HEK293T (cell line): ENCODE results near the gene RNF13.

Experiments used
- CTCF ChIA-PET: fragments of 350-600 bp; formaldehyde crosslinking; extraction: SDS; loops from one replicate; lab custom pipeline; 2021; ENCODE audit warnings: antibody characterized with exemption, inconsistent platforms; lab: Yijun Ruan, JAX
- POLR2A ChIA-PET: fragments of 350-600 bp; formaldehyde crosslinking; extraction: SDS; loops from one replicate; lab custom pipeline; 2020; ENCODE audit warnings: antibody characterized with exemption, inconsistent platforms; lab: Yijun Ruan, JAX
- DNase-seq: peaks from one replicate; pipeline ENCODE4 v3.0.0; 2012; ENCODE audit warnings: mixed read lengths; ENCODE audit errors: extremely low spot score
- ARNT ChIP-seq: fragments of 450-650 bp; IDR thresholded peaks from 2 replicates; pipeline ENCODE4 v1.6.1; 2017; ENCODE audit warnings: mild to moderate bottlenecking
- BHLHE40 ChIP-seq: fragments of 450-650 bp; IDR thresholded peaks from 2 replicates; pipeline ENCODE4 v1.6.1; 2016; ENCODE audit warnings: mild to moderate bottlenecking, moderate library complexity, borderline replicate concordance
- CTBP1 ChIP-seq: fragments of 450-650 bp; IDR thresholded peaks from 2 replicates; pipeline ENCODE4 v1.6.1; 2016; ENCODE audit warnings: borderline replicate concordance
- ELF4 ChIP-seq: fragments of 450-650 bp; IDR thresholded peaks from 2 replicates; pipeline ENCODE4 v1.6.1; 2017; ENCODE audit warnings: antibody characterized with exemption
- FOXA1 ChIP-seq: fragments of 450-650 bp; IDR thresholded peaks from 2 replicates; pipeline ENCODE4 v1.6.1; 2016; ENCODE audit warnings: mild to moderate bottlenecking
- FOXK2 ChIP-seq: fragments of 450-650 bp; IDR thresholded peaks from 2 replicates; pipeline ENCODE4 v1.6.1; 2016; ENCODE audit warnings: mild to moderate bottlenecking
- FOXM1 ChIP-seq: fragments of 450-650 bp; IDR thresholded peaks from 2 replicates; pipeline ENCODE4 v1.6.1; 2017; ENCODE audit warnings: mild to moderate bottlenecking, borderline replicate concordance
- HDGF ChIP-seq: fragments of 450-650 bp; IDR thresholded peaks from 2 replicates; pipeline ENCODE4 v1.6.1; 2017; ENCODE audit warnings: antibody characterized with exemption, borderline replicate concordance
- L3MBTL2 ChIP-seq: fragments of 450-650 bp; conservative IDR thresholded peaks from 2 replicates; pipeline ENCODE4 v1.6.1; 2016; ENCODE audit warnings: mild to moderate bottlenecking
- LEF1 ChIP-seq: fragments of 450-650 bp; IDR thresholded peaks from 2 replicates; pipeline ENCODE4 v1.6.1; 2017; ENCODE audit warnings: mild to moderate bottlenecking, borderline replicate concordance
- NFRKB ChIP-seq: fragments of 450-650 bp; IDR thresholded peaks from 2 replicates; pipeline ENCODE4 v1.6.1; 2016; ENCODE audit warnings: mild to moderate bottlenecking, moderate library complexity
- SP1 ChIP-seq: fragments of 450-650 bp; IDR thresholded peaks from 2 replicates; pipeline ENCODE4 v1.6.1; 2017
- SUZ12 ChIP-seq: fragments of 450-650 bp; IDR thresholded peaks from 2 replicates; pipeline ENCODE4 v1.6.1; 2016; ENCODE audit warnings: mild to moderate bottlenecking
- TARDBP ChIP-seq: fragments of 450-650 bp; IDR thresholded peaks from 2 replicates; pipeline ENCODE4 v1.6.1; 2016
- ZNF384 ChIP-seq: fragments of 450-650 bp; IDR thresholded peaks from 2 replicates; pipeline ENCODE4 v1.6.1; 2016
- TF ChIP-seq, protein P1 (sequence below): fragments of 450-650 bp; IDR thresholded peaks from 2 replicates; pipeline ENCODE4 v1.6.1; 2016

Gene RNF13

DNA sequence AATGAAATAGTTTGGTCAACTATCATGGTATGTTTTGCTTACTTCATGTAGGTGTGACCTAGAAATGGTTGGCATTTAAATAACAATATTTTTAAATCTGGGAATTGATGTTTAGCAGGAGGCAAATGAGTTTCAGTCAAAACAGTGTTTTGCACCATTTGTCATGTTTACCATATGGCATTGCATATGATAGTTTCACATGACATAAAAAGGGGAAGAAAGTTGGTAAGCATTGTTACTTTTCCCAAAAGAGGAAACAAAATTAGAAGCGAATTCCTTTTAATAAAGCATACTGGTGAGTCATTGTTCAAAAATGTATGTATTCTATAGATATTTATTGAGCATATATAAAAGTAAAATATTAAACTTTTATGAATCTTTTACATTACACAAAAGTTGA is 2.3 kb downstream of the RNF13 start:
- ChIA-PET POLR2A (interaction anchor here (1.2 kb wide), 1 partner anchor 10 kb away, joined by 3 read pairs; no protein-coding TSS in a partner anchor), CTCF (interaction anchor here (0.7 kb wide), 1 partner anchor 479 kb away, joined by 4 read pairs; no protein-coding TSS in a partner anchor)
- DNase-seq, result no peak
- no peak for TF ChIP-seq LEF1
- no peak for TF ChIP-seq ELF4
- no peak for TF ChIP-seq FOXM1
- TF ChIP-seq BHLHE40, result no peak
- no peak for TF ChIP-seq FOXK2
- TF ChIP-seq HDGF, result no peak
- no peak for TF ChIP-seq ZNF384
- TF ChIP-seq, protein P1, sequence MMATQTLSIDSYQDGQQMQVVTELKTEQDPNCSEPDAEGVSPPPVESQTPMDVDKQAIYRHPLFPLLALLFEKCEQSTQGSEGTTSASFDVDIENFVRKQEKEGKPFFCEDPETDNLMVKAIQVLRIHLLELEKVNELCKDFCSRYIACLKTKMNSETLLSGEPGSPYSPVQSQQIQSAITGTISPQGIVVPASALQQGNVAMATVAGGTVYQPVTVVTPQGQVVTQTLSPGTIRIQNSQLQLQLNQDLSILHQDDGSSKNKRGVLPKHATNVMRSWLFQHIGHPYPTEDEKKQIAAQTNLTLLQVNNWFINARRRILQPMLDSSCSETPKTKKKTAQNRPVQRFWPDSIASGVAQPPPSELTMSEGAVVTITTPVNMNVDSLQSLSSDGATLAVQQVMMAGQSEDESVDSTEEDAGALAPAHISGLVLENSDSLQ, result no peak
- no peak for TF ChIP-seq ARNT
- TF ChIP-seq CTBP1, result no peak
- no peak for TF ChIP-seq SP1
- no peak for TF ChIP-seq TARDBP
- no peak for TF ChIP-seq SUZ12
- no peak for TF ChIP-seq FOXA1
- TF ChIP-seq NFRKB, result no peak
- TF ChIP-seq L3MBTL2, result no peak

DNA sequence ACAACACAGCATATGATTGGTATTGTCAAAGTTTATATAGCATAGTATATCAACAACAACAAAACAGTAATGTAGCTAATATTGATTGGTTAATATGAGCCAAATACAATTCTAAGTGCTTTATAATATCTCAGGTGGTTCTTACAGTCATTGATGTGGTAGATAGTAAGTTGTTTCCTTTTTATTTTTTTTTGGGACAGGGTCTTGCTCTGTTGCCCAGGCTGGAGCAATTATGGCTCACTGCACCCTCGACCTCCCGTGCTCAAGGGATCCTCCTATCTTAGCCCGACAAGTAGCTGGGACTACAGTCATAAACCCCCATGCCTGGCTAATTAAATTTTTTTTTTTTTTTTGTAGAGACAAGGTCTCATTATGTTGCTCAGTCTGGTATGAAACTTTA is 2.7 kb downstream of the RNF13 start:
- DNase-seq, result no peak
- no peak for TF ChIP-seq HDGF
- TF ChIP-seq, protein P1, result no peak
- no peak for TF ChIP-seq L3MBTL2
- CTCF ChIA-PET, result no interaction called here
- POLR2A ChIA-PET, result interaction anchor here (1.2 kb wide), 1 partner anchor 10 kb away, joined by 3 read pairs; no protein-coding TSS in a partner anchor

DNA sequence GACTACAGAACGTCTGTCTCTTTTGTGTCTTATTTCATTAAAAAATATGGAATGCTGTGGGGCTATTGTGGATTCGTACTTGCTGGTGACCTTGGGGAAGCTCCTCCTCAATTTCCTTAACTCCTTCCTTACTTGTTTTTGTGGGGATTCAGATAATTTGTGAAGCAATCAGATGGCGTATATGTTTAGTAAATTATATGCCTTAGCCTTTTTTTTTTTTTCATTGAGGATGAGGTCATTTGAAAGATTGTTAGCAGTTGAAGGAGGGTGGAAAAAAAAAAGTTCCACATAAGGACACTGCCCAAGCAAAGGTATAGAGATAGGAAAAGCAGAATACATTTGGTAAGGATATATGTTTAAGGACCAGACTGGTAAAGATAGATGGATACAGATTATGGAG is 3.3 kb downstream of the RNF13 start:
- CTCF ChIA-PET, result interaction anchor here (0.6 kb wide), 1 partner anchor 857 kb away, joined by 3 read pairs; no protein-coding TSS in a partner anchor
- POLR2A ChIA-PET, result no interaction called here

DNA sequence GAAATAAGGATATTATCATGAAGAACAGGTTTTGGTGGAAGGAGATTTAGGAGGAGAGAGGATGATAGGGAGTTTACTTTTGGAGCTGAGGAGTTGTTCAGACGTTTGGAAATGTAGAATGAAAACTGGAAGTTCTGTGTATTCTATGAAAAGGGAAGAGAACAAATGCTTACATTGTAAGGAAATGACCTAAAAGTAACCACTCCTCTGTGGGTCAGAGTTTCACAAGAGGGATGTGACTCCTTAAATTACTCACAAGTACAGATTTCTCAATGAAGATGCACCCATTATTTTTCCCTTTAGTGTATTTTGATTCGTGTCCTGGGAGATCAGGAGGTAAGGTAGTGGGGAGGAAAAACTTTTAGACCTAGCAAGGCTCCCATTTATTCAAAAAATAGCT is 4.0 kb downstream of the RNF13 start:
- DNase-seq, result no peak
- ChIA-PET POLR2A (no interaction called here), CTCF (interaction anchor here (0.9 kb wide), 1 partner anchor 9 kb away, joined by 3 read pairs; no protein-coding TSS in a partner anchor)
- TF ChIP-seq FOXK2 (no peak), CTBP1 (no peak), HDGF (no peak), L3MBTL2 (no peak), SP1 (no peak), SUZ12 (no peak), BHLHE40 (no peak), LEF1 (no peak), FOXM1 (no peak), NFRKB (no peak), ZNF384 (no peak), TARDBP (no peak), ARNT (no peak), FOXA1 (no peak)
- TF ChIP-seq, protein P1, result no peak

More for the DNA sequence above, 3.3 kb downstream of the RNF13 start:
- TF ChIP-seq TARDBP (no peak), L3MBTL2 (no peak), FOXK2 (no peak), ZNF384 (peak; percentile 11; the same call in 1 of the 2 replicates), HDGF (no peak), ARNT (no peak), SP1 (no peak)
- DNase-seq, result no peak

DNA sequence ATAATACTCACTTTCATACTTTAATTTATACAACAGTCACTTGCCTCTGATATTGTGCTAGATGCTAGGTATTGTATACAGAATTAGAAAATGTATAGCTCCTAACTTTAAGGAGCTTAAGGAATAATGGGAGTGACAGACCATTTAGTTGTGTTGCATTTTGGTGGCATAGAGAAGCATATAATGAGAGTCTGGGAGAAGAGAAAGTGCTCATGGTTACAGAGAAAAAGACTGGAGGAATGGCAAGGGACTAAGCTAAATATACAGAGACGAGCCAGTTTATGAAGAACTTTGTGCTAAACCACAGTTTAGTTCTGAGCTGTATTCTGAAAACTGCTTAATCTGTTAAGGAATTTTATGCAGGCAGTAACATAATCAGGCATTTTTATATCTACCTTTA is 6.4 kb downstream of the RNF13 start:
- ChIA-PET POLR2A (no interaction called here), CTCF (interaction anchor here (1.7 kb wide), 1 partner anchor 11 kb away, joined by 12 read pairs; no protein-coding TSS in a partner anchor)
- DNase-seq, result no peak
- TF ChIP-seq ZNF384 (no peak), FOXK2 (no peak), CTBP1 (no peak), SP1 (no peak), L3MBTL2 (no peak), TARDBP (no peak), LEF1 (no peak), HDGF (no peak), NFRKB (no peak), FOXM1 (no peak), BHLHE40 (no peak), ARNT (no peak), SUZ12 (no peak), FOXA1 (no peak), ELF4 (no peak)
- TF ChIP-seq, protein P1, result no peak
